ENCODE results near the gene EIF4EBP2.

EIF4EBP2 gene

DNA sequence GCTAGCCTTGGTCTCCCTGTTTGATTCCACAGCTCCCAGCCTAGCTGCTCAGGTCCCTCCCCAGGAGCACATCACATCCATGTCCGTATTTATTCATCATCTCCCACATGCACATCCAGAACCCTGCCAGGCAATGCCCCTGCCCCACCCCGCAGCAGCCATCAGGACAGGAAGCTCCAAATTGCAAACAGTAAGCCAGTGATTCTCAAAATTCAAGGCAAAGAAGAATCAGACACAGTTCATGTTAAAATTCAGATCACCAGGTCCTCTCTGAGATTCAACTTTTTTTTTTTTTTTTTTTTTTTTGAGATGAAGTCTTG lies 39.2 kb upstream of the EIF4EBP2 start:
- peaks cover 5% of the 10 kb centered on the region; the same call in 1 of the 2 replicates for H3K4me1 ChIP-seq (ENCODE audit: insufficient read depth, low read length)
- 42% methylated on average over 2 of the region's 2 CpGs for WGBS
- H3K9ac ChIP-seq (ENCODE audit: low read depth, low read length): no peak overlapping the region
- no peak overlapping the region for H3K4me3 ChIP-seq (ENCODE audit: low read length)
- H3K27ac ChIP-seq (ENCODE audit: low read depth, low read length): no peak overlapping the region
- no peaks in the 10 kb centered on the region for H3K27me3 ChIP-seq (ENCODE audit: insufficient read depth, low read length)
- H3K36me3 ChIP-seq (ENCODE audit: insufficient read depth, low read length): no peaks in the 10 kb centered on the region
- H3K9me3 ChIP-seq (ENCODE audit: insufficient read depth, low read depth, low read length): no peaks in the 10 kb centered on the region

DNA sequence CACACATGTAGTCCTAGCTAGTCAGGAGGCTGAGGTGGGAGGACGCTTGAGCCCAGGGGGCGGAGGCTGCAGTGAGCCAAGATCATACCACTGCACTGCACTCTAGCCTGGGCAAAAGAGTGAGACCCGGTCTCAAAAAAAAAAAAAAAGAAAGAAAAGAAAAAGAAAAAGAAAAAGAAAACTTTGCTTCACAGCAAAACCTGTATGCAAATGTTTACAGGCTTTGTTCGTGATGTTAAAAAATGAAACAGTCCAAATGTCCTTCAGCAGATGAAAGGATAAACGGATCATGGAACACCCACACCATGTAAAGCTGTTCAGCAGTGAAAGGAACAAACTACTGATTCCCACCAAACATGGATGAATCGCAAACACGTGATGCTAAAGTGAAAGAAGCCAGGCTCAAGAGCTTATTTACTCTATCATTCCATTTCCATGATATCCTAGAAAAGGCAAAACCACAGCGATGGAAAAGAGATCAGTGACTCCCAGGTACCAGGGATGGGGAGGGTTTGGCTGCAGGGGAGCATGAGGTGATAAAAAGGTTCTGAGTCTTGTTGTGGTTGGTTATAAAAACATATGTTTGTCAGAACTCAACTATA lies 36.6 kb upstream of the EIF4EBP2 start:
- H3K4me3 ChIP-seq (ENCODE audit: low read length): no peak overlapping the region
- H3K9ac ChIP-seq (ENCODE audit: low read depth, low read length): no peak overlapping the region
- no peak overlapping the region for H3K27ac ChIP-seq (ENCODE audit: low read depth, low read length)
- peaks cover 9% of the 10 kb centered on the region; the same call in 1 of the 2 replicates for H3K4me1 ChIP-seq (ENCODE audit: insufficient read depth, low read length)
- H3K36me3 ChIP-seq (ENCODE audit: insufficient read depth, low read length): no peaks in the 10 kb centered on the region
- WGBS: 91% methylated on average over 8 of the region's 8 CpGs
- no peaks in the 10 kb centered on the region for H3K9me3 ChIP-seq (ENCODE audit: insufficient read depth, low read depth, low read length)
- H3K27me3 ChIP-seq (ENCODE audit: insufficient read depth, low read length): no peaks in the 10 kb centered on the region

DNA sequence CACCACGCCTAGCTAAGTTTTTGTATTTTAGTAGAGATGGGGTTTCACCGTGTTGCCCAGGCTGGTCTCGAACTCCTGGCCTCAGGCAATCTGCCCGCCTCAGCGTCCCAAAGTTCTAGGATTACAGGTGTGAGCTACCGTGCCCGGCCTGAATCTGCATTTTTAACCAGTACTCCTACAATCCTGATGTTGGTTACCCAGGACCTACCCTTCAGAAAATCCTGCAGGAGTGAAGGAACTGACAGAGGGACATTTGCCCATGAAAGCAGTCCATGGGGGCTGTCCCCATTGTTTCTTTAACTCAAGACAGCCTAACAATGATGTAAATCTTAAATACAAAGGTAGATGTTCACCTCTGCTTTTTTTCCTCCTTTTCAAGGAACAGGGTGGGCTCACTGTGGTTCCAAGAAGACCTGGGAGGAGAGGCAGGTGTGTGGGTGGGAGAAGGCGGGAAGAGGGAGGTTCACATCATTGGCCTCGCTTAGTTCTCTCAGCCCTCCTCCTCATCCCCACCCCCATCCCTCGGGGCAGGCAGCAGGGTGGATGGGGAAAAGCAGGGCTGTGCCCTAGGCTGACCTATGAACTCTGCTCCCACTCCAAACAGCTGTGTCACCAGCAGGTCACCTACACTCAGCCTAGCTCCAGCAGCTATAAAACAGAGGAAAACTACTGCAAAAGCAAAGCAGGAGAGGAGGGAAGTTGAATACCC lies 35.0 kb upstream of the EIF4EBP2 start:
- H3K4me1 ChIP-seq (ENCODE audit: insufficient read depth, low read length): peaks cover 9% of the 10 kb centered on the region; the same call in 1 of the 2 replicates
- H3K27me3 ChIP-seq (ENCODE audit: insufficient read depth, low read length): no peaks in the 10 kb centered on the region
- H3K9me3 ChIP-seq (ENCODE audit: insufficient read depth, low read depth, low read length): no peaks in the 10 kb centered on the region
- H3K9ac ChIP-seq (ENCODE audit: low read depth, low read length): no peak overlapping the region
- H3K36me3 ChIP-seq (ENCODE audit: insufficient read depth, low read length): no peaks in the 10 kb centered on the region
- H3K4me3 ChIP-seq (ENCODE audit: low read length): no peak overlapping the region
- peak overlapping the region; percentile 61; the same call in 1 of the 2 replicates for H3K27ac ChIP-seq (ENCODE audit: low read depth, low read length)
- 59% methylated on average over 7 of the region's 10 CpGs for WGBS

DNA sequence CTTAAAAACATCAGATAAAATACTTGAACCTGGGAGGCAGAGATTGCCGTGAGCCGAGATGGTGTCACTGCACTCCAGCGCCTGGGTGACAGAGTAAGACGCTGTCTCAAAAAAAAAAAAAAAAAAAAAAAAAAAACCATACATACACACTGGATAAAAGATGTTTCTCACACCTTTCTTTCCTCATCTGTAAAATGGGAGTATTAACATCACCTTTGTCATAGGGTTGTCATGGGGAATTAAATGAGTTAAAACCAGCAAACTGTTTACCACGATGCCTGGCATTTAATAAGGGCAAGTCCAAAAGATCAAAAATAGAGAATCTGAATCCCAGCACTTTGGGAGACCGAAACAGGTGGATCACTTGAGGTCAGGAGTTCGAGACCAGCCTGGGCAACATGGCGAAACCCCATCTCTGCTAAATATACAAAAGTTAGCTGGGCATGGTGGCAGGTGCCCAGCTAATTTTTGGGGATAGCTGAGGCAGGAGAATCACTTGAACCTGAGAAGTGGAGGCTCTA lies 34.4 kb upstream of the EIF4EBP2 start:
- Histone ChIP-seq H3K27me3 (ENCODE audit: insufficient read depth, low read length) (no peaks in the 10 kb centered on the region), H3K36me3 (ENCODE audit: insufficient read depth, low read length) (no peaks in the 10 kb centered on the region), H3K27ac (ENCODE audit: low read depth, low read length) (peak overlapping the region; percentile 59; the same call in 1 of the 2 replicates), H3K4me3 (ENCODE audit: low read length) (no peak overlapping the region), H3K9ac (ENCODE audit: low read depth, low read length) (no peak overlapping the region), H3K9me3 (ENCODE audit: insufficient read depth, low read depth, low read length) (no peaks in the 10 kb centered on the region), H3K4me1 (ENCODE audit: insufficient read depth, low read length) (peaks cover 9% of the 10 kb centered on the region; the same call in 1 of the 2 replicates)
- 75% methylated on average over 8 of the region's 8 CpGs for WGBS

DNA sequence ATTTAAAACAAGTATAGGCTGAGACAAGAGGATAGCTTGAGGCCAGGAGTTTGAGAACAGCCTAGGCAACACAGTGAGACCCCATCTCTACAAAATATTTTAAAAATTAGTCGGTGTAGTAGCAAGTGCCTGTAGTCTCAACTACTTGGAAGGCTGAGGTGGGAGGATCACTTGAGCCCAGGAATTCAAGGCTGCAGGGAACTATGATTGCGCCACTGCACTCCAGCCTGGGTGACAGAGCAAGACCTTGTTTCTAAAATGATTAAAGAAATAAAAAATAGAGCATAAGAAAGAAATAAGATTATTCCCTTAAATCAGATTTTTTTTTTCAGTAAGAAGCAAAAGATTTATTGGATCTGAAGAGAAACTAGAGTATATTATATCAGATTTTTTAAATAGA lies 33.2 kb upstream of the EIF4EBP2 start:
- Histone ChIP-seq H3K9me3 (ENCODE audit: insufficient read depth, low read depth, low read length) (no peaks in the 10 kb centered on the region), H3K27me3 (ENCODE audit: insufficient read depth, low read length) (no peaks in the 10 kb centered on the region), H3K9ac (ENCODE audit: low read depth, low read length) (no peak overlapping the region), H3K36me3 (ENCODE audit: insufficient read depth, low read length) (no peaks in the 10 kb centered on the region; the same call in 1 of the 2 replicates), H3K4me3 (ENCODE audit: low read length) (no peak overlapping the region), H3K4me1 (ENCODE audit: insufficient read depth, low read length) (peaks cover 9% of the 10 kb centered on the region; the same call in 1 of the 2 replicates), H3K27ac (ENCODE audit: low read depth, low read length) (no peak overlapping the region)
- WGBS: 90% methylated on average over 2 of the region's 2 CpGs

DNA sequence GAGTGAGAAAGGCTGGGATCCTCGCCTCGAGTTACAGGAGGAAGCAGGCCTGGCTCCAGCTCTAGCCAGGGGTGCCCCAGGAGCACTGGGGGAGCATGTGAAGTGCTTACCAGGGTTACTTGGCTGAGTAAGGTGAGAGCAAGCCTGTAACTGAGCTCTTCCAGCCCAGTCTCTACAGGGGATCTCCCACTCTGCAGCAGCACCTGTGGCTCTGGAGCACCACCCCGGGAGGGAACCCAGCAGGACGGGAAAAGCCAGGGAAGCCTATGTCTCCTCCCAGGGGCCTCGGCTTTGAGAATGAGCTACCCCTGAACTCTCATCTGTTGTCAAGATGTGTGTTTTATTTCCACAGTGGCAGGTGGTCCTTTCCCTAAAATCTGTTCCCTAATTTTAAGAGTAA lies 32.1 kb upstream of the EIF4EBP2 start:
- Histone ChIP-seq H3K4me3 (ENCODE audit: low read length) (no peak overlapping the region), H3K27me3 (ENCODE audit: insufficient read depth, low read length) (no peaks in the 10 kb centered on the region), H3K4me1 (ENCODE audit: insufficient read depth, low read length) (peaks cover 10% of the 10 kb centered on the region), H3K27ac (ENCODE audit: low read depth, low read length) (no peak overlapping the region), H3K36me3 (ENCODE audit: insufficient read depth, low read length) (no peaks in the 10 kb centered on the region; the same call in 1 of the 2 replicates), H3K9ac (ENCODE audit: low read depth, low read length) (no peak overlapping the region), H3K9me3 (ENCODE audit: insufficient read depth, low read depth, low read length) (no peaks in the 10 kb centered on the region)
- 67% methylated on average over 5 of the region's 5 CpGs for WGBS

DNA sequence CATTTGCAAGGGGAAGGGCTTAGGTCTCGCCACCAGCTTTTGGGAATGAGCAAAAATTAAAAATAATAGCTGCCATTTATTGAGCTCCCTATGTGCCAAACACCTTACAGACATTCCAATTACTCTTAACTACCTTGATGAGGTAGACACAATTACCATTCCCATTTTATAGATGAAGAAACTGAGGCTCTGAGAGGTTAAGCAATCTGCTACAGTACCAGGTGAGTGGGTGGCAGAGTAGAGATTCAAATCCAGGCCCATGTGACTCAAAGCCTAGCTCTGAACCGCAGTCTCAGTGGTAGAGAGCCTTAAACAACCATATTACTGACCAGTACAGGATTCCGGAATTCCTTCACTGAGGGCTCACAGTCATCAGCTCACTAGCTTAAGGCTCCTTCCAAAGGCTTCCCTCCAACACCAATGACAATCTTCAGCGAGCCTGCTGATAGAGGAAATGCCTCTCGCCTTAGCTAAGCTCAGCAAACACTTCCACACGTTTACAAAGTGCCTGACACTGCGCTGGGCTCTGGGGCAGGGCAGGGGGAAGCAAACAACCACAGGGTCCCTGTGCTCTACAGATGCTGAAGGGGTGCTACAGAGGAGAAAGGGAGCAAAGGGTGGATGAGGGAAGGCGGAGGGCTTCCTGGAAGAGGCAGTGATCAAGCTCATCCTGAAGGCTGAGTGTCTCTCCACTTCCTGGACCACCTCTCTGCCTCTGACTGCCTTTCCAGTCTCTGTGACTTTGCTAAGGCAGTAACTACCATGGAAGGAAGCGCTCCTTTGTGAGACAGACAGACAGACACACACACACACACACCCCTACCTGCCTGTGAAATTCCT lies 28.9 kb upstream of the EIF4EBP2 start:
- no peak overlapping the region for H3K4me3 ChIP-seq (ENCODE audit: low read length)
- peaks cover 10% of the 10 kb centered on the region; the same call in 1 of the 2 replicates for H3K4me1 ChIP-seq (ENCODE audit: insufficient read depth, low read length)
- no peaks in the 10 kb centered on the region; the same call in 1 of the 2 replicates for H3K9me3 ChIP-seq (ENCODE audit: insufficient read depth, low read depth, low read length)
- H3K36me3 ChIP-seq (ENCODE audit: insufficient read depth, low read length): no peaks in the 10 kb centered on the region; the same call in 1 of the 2 replicates
- H3K27ac ChIP-seq (ENCODE audit: low read depth, low read length): no peak overlapping the region
- 78% methylated on average over 9 of the region's 9 CpGs for WGBS
- H3K27me3 ChIP-seq (ENCODE audit: insufficient read depth, low read length): no peaks in the 10 kb centered on the region
- no peak overlapping the region for H3K9ac ChIP-seq (ENCODE audit: low read depth, low read length)

DNA sequence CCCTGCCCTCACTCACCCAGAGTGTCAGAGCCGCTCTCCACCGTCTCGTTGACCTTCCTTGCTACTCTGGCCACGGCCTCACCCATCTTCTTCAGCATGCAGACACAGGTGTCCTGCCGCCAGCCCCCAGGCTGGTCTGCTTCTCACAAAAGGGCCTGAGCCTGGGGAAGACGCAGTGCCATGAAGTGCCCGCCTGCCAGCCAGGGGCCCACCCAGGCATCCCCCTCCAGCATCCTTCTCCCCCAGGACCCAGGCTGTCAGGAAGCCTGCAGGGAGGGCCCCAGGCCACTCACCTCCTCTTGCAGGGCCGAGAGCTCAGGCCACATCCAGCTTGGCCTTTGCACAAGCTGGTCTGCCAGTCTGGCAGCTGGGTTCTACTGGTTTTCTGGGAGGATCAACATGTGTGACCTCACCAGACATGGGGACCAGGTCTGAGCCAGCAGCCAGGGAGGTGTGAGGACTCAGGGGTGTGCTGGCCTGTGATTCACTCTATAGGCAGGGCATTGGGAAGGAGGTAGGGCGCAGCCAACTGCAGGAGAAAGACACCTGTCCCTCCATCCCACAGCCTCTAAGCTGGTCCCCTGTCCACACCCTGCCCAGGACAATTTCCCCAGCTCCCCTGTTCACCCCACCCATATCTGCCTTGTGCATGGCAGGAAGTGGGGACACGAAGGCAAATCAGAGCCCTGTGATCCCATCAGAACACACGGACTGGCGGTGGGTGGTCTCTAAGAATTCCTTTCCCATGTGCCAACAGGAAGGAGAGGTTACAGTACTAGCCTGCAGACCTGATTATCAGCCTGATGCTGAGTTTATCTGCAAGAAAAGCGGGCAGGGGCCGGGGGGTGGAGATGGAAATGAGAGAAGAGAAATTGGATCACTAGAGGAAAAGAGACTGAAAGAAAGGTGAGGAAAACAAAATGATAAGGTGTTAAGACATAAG lies 27.2 kb upstream of the EIF4EBP2 start:
- Histone ChIP-seq H3K36me3 (ENCODE audit: insufficient read depth, low read length) (no peaks in the 10 kb centered on the region; the same call in 1 of the 2 replicates), H3K27me3 (ENCODE audit: insufficient read depth, low read length) (peaks cover 15% of the 10 kb centered on the region), H3K9ac (ENCODE audit: low read depth, low read length) (no peak overlapping the region), H3K4me3 (ENCODE audit: low read length) (no peak overlapping the region), H3K9me3 (ENCODE audit: insufficient read depth, low read depth, low read length) (no peaks in the 10 kb centered on the region; the same call in 1 of the 2 replicates), H3K4me1 (ENCODE audit: insufficient read depth, low read length) (peaks cover 15% of the 10 kb centered on the region; the same call in 1 of the 2 replicates), H3K27ac (ENCODE audit: low read depth, low read length) (no peak overlapping the region; the same call in 1 of the 2 replicates)
- WGBS: 77% methylated on average over 14 of the region's 14 CpGs

DNA sequence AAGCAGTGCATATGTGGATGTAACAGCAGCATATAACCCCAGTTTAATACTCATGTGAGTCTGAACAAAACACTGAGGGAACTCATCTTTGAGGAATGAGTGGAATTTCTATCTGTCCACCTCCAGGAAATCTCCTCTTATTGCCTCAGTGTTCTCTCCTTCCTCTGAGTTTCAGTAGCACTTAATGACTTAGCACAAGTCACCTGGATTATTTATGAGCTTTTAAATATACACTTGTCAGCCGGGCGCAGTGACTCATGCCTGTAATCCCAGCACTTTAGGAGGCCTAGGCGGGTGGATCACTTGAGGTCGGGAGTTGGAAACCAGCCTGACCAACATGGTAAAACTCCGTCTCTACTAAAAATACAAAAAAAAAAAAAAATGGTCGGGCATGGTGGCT lies 25.8 kb upstream of the EIF4EBP2 start:
- no peak overlapping the region for H3K4me3 ChIP-seq (ENCODE audit: low read length)
- H3K27ac ChIP-seq (ENCODE audit: low read depth, low read length): no peak overlapping the region
- no peak overlapping the region for H3K9ac ChIP-seq (ENCODE audit: low read depth, low read length)
- no peaks in the 10 kb centered on the region; the same call in 1 of the 2 replicates for H3K9me3 ChIP-seq (ENCODE audit: insufficient read depth, low read depth, low read length)
- H3K4me1 ChIP-seq (ENCODE audit: insufficient read depth, low read length): peaks cover 15% of the 10 kb centered on the region; the same call in 1 of the 2 replicates
- WGBS: 75% methylated on average over 6 of the region's 6 CpGs
- H3K27me3 ChIP-seq (ENCODE audit: insufficient read depth, low read length): peaks cover 17% of the 10 kb centered on the region
- H3K36me3 ChIP-seq (ENCODE audit: insufficient read depth, low read length): no peaks in the 10 kb centered on the region; the same call in 1 of the 2 replicates

DNA sequence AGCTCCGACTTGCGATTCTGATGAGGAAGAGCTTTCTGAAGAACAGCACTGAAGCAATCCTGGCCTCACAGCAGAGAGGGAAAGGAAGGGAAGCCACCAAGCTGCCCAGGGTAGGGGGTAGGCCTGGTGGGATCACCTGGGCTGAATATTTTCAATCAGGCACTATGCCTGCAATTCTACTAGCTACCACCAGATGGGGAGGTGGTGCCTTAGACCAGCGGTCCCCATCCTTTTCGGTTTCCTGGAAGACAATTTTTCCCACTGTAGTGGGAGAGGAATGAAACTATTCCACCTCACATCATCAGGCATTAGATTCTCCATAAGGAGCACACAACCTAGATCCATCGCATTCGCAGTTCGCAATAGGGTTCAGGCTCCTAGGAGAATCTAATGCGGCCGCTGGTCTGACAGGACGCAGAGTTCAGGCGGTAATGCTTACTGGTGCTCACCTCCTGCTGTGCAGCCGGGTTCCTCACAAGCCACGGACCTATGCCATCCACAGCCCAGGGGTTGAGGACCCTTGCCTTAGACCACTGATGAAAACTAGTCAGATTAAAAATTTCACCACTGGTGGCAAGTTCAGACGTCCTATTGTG lies 24.3 kb upstream of the EIF4EBP2 start:
- H3K27ac ChIP-seq (ENCODE audit: low read depth, low read length): no peak overlapping the region
- 69% methylated on average over 12 of the region's 14 CpGs for WGBS
- no peak overlapping the region for H3K4me3 ChIP-seq (ENCODE audit: low read length)

More for the DNA sequence above, 24.3 kb upstream of the EIF4EBP2 start:
- Histone ChIP-seq H3K4me1 (ENCODE audit: insufficient read depth, low read length) (peaks cover 15% of the 10 kb centered on the region; the same call in 1 of the 2 replicates), H3K9ac (ENCODE audit: low read depth, low read length) (no peak overlapping the region), H3K36me3 (ENCODE audit: insufficient read depth, low read length) (no peaks in the 10 kb centered on the region; the same call in 1 of the 2 replicates), H3K27me3 (ENCODE audit: insufficient read depth, low read length) (peaks cover 17% of the 10 kb centered on the region), H3K9me3 (ENCODE audit: insufficient read depth, low read depth, low read length) (no peaks in the 10 kb centered on the region; the same call in 1 of the 2 replicates)

Measured in HUES64 (cell line).